KOPT-K1 (cell line): Measurements from ENCODE around the gene POLR2L.

Source experiments
- H3K27ac ChIP-seq: fragments of 200-600 bp; sonication (generic); 2 replicates; pipeline ENCODE4 v1.5.1; 2016; ENCODE audit warnings: antibody characterized with exemption, mild to moderate bottlenecking, low read depth, low read length; ENCODE audit not compliant: poor library complexity, severe bottlenecking
- H3K36me3 ChIP-seq: fragments of 200-600 bp; sonication (generic); 2 replicates; pipeline ENCODE4 v1.5.1; 2017; ENCODE audit warnings: antibody characterized with exemption, mild to moderate bottlenecking, low read length, moderate library complexity; ENCODE audit not compliant: insufficient read depth
- H3K9me3 ChIP-seq: fragments of 200-600 bp; sonication (generic); 2 replicates; pipeline ENCODE4 v1.5.1; 2017; ENCODE audit warnings: antibody characterized with exemption, low read length, mild to moderate bottlenecking; ENCODE audit not compliant: insufficient read depth, poor library complexity, severe bottlenecking

The POLR2L gene

DNA sequence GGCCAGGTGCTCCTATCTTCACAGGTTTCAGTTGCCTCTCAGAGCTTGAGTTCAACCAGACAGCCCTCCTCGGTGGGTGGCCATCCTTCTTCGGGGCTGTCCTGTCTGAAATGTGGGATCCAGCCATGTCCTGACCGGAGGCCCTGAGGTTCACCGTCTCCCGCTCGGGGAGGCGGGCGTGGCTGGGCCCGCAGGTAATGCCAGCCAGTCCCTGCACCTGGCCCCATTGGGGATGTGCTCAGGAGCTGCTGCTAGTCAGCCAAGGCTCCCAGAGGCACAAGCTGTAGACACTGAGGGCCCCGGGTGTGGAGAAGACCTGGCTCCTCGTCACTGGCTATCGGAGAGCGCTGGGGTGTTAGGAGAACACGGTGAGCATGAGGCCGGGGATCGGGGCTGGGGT lies 32.9 kb upstream of the POLR2L start:
- no peak overlapping the region for H3K27ac ChIP-seq
- no peaks in the 10 kb centered on the region for H3K9me3 ChIP-seq
- peaks cover 50% of the 10 kb centered on the region; the same call in 1 of the 2 replicates for H3K36me3 ChIP-seq

DNA sequence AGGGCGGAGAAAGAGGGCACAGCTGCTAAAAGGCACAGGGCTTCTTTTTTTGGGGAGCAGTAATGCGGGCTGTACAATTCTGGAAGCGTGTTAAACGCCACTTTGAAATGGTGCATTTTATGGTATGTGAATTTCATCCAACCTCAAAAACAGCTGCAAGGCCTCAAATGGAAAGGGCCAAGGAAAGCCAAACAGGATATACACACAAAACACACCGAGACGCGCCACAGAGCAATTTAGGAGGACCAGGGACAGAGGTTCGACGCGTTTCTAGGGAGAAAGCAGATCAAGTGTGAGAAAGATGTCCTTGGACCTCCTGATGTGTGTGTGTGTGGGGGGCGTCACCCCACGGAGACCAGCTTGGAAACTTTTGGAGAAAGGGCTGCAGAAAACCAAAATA lies 31.4 kb upstream of the POLR2L start:
- Histone ChIP-seq H3K36me3 (peaks cover 45% of the 10 kb centered on the region; the same call in 1 of the 2 replicates), H3K27ac (no peak overlapping the region), H3K9me3 (no peaks in the 10 kb centered on the region)

DNA sequence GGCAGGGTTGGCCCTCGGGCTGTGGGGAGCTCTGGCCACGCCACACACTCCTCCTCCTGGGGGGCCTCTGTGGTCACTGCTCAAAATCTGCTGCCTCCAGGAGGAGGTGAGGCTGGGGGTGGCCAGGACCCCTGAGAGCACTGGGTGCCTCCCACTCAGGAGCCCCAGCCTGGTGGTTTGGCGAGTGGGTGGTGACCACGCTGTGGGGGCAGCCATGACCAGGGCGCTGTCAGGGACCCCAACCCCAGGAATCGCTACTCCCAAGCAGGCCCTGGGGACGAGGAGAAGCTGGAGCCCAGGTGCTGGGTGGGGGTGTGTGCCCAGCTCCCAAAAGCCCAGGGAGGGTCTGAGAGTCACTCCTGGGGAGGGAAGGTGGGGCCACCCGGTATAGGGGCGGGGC lies 30.5 kb upstream of the POLR2L start:
- no peaks in the 10 kb centered on the region for H3K9me3 ChIP-seq
- peaks cover 51% of the 10 kb centered on the region; the same call in 1 of the 2 replicates for H3K36me3 ChIP-seq
- H3K27ac ChIP-seq = no peak overlapping the region

DNA sequence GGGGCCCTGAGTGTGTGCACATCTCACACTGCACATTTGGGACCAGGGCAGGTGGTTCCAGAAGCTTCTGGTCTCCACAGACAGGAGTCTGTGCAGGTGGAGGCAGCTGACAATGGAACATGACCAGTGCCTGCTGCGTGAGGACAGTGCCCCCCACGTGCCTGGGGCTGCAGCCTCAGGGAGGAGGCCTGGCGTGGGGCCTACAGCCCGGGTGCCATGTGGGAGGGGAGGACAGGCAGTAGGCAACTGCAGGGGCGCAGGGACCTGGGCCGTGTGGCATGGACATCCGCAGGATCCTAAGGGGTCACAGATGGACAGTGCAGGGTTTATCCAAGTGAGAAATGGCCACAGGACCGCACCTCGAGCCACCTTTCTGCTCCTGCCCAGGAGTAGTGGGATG lies 29.1 kb upstream of the POLR2L start:
- Histone ChIP-seq H3K27ac (no peak overlapping the region), H3K36me3 (peaks cover 48% of the 10 kb centered on the region; the same call in 1 of the 2 replicates), H3K9me3 (no peaks in the 10 kb centered on the region)

DNA sequence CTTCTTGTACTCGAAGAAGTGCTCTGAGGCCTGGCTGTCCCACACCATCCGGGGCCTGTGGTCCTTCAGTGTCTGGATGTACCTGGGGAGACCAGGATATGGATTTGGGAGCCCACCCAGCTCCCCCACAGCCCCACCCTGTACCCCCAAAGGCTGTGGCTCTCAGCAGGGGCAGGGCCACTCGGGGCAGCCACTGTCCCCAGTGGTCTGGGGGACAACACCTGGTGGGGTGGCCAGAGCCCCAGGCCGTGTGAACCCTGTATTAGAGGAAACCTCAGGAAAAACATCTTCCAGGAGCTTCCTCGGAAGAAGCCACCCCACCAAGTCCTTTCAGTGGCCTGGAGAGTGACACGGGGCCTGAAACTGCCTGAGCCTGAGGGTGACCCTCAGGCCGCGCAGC lies 28.1 kb upstream of the POLR2L start:
- H3K27ac ChIP-seq = no peak overlapping the region
- no peaks in the 10 kb centered on the region for H3K9me3 ChIP-seq
- peaks cover 48% of the 10 kb centered on the region; the same call in 1 of the 2 replicates for H3K36me3 ChIP-seq

DNA sequence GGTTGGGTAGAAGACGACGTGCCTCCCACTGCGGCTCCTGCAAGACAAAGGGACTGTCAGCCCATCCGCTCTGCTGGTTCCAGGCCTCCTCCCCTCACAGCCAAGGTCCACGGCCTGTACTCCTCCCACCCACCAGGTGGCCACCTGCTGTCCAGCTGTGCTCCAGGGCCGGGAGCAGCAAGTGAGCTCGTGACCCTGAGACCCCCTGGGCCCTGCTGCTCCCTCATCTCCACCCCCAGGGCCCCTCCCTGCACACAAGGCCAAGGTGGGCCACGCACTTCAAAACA lies 27.7 kb upstream of the POLR2L start:
- no peak overlapping the region for H3K27ac ChIP-seq
- H3K36me3 ChIP-seq = peaks cover 45% of the 10 kb centered on the region; the same call in 1 of the 2 replicates
- H3K9me3 ChIP-seq = no peaks in the 10 kb centered on the region

DNA sequence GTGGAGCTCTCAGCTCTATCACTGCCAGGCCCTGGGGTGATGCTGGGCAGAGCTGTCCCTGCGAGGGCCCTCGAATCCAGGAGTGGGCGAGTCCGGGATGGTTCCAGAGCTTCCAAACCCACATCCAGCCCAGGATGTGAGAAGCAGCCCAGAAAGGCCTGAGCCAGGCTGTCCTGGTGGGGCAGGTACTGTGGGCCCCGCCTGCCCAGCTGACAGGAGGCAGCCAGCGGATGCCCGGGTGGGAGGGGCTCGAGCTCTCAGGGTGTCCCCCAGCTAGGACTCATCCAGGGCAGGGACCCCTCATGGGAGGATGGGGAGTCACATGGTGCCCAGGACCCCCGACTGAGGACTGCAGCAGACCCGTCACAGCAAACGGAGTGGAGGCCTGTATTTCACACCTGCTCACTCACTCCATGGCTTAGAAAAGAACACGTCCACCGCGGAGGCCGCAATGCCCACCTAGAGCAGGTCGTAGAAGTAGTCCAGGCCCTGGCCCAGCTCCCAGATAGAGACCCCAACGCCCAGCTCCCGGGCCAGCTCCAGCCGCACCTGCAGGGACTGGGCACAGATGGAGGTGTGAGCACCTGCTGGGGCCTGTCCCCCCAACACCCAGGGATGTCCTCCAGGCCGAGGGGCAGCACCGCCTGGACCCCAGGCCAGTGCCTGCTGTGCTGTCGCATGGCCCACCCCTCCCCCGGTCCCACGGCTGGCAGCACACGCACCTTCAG lies 27.2 kb upstream of the POLR2L start:
- Histone ChIP-seq H3K9me3 (no peaks in the 10 kb centered on the region), H3K27ac (no peak overlapping the region), H3K36me3 (peaks cover 40% of the 10 kb centered on the region; the same call in 1 of the 2 replicates)

DNA sequence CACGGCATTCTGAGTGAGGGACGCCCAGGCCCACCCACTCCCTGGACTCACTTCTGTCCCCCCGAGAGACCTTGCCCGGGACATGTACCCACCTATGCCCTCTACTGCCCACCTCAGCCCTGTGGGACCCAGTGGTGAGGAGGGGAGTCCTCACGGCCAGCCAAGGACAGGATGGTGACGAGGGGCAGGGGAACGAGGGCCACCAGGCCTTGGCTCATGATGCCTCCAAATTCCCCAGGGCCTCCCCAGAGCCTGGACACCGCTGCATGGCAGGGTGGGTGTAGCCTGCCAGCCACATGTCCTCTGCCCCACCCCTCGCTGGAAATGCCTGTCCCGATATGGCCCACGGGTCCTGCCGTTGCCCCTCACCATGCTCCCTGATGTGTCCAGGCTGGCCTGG lies 26.5 kb upstream of the POLR2L start:
- Histone ChIP-seq H3K9me3 (no peaks in the 10 kb centered on the region), H3K27ac (no peak overlapping the region), H3K36me3 (peaks cover 36% of the 10 kb centered on the region; the same call in 1 of the 2 replicates)

DNA sequence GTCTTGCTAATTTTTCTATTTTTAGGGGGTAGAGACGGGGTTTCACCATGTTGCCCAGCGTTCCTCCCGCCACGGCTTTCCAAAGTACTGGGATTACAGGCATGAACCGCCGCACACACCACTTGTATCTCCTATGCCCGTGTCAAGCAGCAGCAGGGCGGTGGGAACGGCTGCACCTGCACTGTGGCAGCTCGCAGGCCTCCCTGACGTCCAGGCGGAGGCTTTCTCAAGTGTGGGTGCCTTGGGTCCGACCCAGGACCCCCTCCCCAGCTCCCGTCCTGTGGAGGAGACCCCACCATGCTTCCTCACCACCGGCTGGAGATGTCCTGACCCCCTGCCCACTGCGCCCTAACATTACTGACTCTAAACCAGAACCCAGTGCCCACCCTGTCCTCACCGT lies 26.1 kb upstream of the POLR2L start:
- Histone ChIP-seq H3K27ac (no peak overlapping the region), H3K36me3 (peaks cover 36% of the 10 kb centered on the region; the same call in 1 of the 2 replicates)

DNA sequence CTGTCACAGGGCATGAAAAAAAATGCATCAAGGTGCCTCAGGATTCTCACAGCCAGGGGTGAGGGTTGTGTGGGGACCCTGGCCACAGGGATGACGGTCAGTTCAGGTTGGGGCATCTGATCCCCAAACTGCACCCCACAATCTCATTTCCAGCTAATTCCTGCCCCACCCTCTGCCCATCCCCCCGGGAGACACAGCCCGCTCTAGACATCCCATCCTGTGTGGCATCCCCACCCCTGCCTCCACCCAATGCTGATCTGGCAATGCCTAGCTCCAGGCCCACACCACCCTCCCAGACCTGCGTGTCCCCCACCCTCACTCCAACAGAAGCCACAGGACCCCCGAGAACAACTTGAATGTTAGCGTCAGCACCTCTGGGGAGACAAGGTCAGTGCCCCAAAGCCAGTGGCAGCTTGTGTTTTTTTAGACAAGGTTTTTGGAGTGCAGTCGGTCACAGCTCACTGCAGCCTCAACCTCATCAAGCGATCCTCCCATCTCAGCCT lies 25.6 kb upstream of the POLR2L start:
- H3K27ac ChIP-seq = no peak overlapping the region
- peaks cover 36% of the 10 kb centered on the region; the same call in 1 of the 2 replicates for H3K36me3 ChIP-seq
- H3K9me3 ChIP-seq = no peaks in the 10 kb centered on the region

More for the DNA sequence above, 26.1 kb upstream of the POLR2L start:
- no peaks in the 10 kb centered on the region for H3K9me3 ChIP-seq

DNA sequence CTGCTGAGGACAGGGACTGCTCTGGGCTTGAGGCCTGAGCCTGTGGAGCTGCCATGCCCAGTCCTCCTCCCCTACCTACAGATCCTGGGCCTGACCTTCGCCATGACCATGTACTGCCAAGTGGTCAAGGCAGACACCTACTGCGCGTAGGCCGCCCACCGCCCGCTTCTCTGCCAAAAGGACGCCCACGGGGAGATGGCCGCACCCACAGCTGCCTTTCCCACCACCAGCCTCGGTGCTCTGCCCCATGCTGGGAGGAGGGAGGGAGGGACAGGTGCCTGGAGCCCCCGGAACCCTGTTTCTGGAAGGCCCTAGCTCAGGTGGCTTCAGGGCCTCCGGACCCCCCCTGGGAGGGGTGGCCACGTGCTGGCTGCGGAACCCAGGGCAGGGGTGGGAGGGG lies 24.2 kb upstream of the POLR2L start:
- no peak overlapping the region for H3K27ac ChIP-seq
- peaks cover 36% of the 10 kb centered on the region; the same call in 1 of the 2 replicates for H3K36me3 ChIP-seq
- no peaks in the 10 kb centered on the region for H3K9me3 ChIP-seq

DNA sequence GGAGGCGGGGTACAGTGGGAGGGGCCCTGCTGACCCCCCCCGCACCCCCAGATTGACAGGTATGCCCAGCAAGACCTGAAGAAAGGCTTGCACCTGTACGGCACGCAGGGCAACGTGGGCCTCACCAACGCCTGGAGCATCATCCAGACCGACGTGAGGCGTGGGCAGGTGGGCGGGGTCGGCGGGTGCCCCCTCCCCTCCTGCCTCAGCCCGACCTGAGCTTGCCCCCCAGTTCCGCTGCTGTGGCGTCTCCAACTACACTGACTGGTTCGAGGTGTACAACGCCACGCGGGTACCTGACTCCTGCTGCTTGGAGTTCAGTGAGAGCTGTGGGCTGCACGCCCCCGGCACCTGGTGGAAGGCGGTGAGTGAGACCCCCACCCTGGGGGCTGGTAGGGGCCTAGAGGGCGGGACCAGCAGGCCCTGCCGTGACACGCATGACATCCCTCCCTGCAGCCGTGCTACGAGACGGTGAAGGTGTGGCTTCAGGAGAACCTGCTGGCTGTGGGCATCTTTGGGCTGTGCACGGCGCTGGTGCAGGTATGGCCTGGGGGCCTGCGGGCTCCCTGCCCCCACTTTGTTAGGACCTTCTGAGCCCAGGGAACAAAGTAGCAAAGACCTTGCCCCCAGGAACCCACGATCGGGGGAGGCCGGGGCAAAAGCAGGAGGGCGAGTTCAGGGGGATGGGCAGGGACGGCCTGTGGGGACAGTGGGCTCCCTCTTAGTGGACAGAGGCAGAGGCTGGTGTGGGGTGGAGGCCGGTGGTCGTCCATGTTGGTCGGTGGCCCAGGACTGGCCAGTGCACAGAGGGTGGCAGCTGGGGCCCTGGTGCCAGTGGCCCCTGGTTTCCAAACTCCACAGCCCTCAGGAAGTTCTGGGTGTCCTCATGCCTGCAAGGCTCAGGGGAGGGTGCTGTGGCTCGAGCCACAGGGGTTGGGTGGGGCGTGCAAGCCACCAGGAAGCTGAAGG lies 23.4 kb upstream of the POLR2L start:
- Histone ChIP-seq H3K36me3 (peaks cover 36% of the 10 kb centered on the region; the same call in 1 of the 2 replicates), H3K27ac (no peak overlapping the region), H3K9me3 (no peaks in the 10 kb centered on the region)

DNA sequence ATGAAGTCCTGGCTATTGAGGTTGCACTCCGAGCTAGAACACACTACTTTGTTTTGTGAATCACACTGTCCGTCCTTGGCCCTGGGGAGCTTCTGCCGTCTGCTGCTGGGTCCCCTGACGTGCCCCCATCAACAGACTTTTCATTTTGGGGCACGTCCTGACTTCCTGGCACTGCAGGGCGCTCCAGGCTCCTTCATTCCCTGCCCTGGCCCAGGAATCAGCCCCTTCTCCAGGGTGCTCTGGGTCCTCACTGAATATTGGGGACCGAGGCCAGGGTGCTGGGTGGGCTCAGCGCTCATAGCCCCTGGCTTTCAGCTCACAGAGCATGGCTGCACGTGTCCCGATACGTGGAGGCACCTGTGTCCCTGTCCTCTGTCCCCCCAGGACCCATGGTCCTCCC lies 22.6 kb upstream of the POLR2L start:
- H3K36me3 ChIP-seq = peaks cover 36% of the 10 kb centered on the region; the same call in 1 of the 2 replicates
- H3K9me3 ChIP-seq = no peaks in the 10 kb centered on the region
- H3K27ac ChIP-seq = no peak overlapping the region

DNA sequence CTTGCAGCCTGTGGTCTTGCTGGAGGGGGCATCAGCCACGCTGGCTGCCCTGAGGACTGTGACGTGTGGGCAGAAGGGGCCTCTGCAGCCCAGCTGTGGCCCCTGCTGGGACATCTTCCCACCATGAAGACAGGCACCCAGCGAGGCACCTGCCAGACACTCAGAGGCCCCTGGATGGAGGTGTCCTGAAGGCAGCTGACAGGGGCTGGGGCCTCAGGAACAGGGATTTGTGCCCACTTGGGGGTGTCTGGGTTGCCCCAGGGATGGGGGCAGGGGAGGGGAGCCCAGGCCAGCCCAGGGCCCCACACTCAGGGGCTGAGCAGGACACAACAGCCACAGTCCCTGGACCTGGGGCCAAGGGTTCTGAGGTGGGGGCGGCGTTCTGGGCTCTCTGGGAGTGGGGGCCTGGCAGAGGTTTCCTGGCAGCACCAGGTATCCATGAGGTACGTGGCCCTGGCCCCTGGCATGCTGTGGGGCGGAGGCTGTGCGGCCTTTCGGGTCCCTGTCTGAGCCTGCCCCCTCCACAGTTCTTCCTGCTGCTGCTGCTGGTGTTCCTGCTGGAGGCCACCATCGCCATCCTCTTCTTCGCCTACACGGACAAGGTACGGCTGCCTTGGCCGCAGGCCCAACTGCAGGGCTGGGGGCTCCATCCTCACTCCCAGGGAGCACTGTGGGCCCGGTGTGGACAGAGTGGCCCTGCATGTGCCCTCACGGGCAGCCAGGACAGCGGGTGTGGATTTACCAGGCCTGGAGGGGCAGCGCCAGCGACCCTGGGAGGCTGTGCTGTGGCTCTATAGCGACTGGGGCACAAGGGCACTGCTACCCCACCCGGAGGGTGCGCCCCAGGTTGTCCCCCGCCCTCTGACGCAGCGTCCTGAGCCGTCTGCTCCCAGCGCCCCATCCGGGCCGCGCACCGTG lies 21.8 kb upstream of the POLR2L start:
- peaks cover 31% of the 10 kb centered on the region; the same call in 1 of the 2 replicates for H3K36me3 ChIP-seq
- no peaks in the 10 kb centered on the region for H3K9me3 ChIP-seq
- H3K27ac ChIP-seq = no peak overlapping the region
